Hypothalamus (tissue), 51 donors: ENCODE data around the gene GLCCI1.
A peak's percentile ranks its signal among the peaks of the same experiment; 100 is the strongest.

Experiments used
- DNase-seq, 51 donors: peaks; one replicate each; lab custom pipeline; 2025; lab: John Stamatoyannopoulos, UW

GLCCI1 gene

GRCh38 chr7:7968544-7969305 is at the start of gene GLCCI1:
TSS of gene GLCCI1 (plus strand) at chr7:7968796. CDS start at chr7:7969351, 555 bp downstream.
- DNase-seq: peak; percentile 78 to 99 (median 96)

- DNase-seq: no peak
These were observed 49.1 kb upstream of the GLCCI1 start for GRCh38 chr7:7919449-7919945.

GRCh38 chr7:7920056-7920455 is 48.5 kb upstream of the GLCCI1 start:
- no peak for DNase-seq

DNA sequence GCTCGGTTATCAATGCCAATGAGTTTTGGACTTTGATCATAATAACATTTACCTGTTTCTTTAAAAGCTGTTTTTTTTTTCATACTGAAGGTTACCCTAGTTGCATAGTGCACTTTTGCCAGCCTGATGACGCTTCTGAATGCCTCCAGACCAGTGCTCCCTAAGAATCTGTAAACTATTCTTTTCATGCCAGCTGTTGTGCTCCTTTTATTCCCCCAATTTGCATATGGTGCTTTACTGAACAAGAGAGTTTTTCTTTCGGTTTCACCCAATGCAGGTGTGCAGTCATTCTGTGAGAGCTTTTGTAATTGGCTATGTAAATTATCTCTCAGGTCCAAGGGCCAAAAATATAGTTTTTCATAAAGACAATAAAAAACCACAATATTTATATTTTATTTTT is 48.1 kb upstream of the GLCCI1 start:
- DNase-seq: no peak

- no peak for DNase-seq
These were observed 46.8 kb upstream of the GLCCI1 start for GRCh38 chr7:7921830-7922229.

GRCh38 chr7:7922684-7923385 is 45.8 kb upstream of the GLCCI1 start:
- no peak for DNase-seq

- no peak for DNase-seq
These were observed 44.8 kb upstream of the GLCCI1 start for GRCh38 chr7:7923818-7924217.

- no peak for DNase-seq
These were observed 44.3 kb upstream of the GLCCI1 start for GRCh38 chr7:7924303-7924702.

DNA sequence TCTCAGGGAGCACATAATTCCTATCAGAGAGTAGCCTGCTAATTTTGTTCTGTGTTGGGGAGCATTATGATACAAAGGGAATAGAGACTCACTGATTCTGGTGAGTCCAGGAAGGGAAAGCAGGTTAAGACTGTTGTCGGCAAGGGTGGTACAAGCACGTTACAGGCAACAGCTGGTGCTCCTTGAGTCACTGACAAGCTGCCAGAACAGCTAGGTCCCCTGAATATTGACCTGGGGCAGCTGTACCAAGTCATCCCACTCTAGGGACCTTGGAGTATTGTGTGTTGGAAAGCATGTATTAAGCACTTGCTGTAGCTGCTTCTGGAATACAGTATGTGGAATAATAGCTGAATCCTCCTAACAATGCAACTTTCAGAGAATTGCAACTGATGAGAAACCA is 37.0 kb upstream of the GLCCI1 start:
- DNase-seq: no peak

- DNase-seq: no peak
These were observed 36.0 kb upstream of the GLCCI1 start for GRCh38 chr7:7932553-7932952.

DNA sequence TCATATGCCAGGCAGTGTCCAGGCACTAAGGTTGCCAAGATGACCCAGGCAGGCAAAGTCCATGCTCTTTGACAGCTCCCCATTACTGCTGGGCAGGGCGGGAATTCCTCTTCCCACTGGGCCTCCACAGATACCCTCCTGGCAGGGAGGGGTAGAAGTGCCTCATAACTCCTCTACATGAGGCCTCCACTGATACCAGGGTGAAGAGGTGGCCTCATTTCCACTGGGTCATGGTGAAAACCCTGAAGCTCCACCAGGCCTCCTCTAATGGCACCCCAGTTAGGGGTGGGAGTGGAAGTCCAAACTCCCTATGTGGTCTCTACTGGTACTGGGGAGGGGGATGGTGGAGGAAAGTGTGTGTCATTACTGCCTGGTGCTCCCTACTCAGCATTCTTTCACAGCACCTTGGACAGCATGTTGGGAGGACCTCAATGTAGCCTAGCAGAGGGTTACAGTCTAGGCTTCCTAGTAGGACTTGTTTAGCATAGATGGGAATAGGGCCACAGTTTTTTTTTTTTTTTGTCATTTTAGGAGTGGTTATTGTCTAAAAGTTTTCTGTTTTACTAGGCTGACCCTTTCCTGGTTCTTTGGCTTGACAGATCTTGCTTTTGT is 34.6 kb upstream of the GLCCI1 start:
- no peak for DNase-seq

DNA sequence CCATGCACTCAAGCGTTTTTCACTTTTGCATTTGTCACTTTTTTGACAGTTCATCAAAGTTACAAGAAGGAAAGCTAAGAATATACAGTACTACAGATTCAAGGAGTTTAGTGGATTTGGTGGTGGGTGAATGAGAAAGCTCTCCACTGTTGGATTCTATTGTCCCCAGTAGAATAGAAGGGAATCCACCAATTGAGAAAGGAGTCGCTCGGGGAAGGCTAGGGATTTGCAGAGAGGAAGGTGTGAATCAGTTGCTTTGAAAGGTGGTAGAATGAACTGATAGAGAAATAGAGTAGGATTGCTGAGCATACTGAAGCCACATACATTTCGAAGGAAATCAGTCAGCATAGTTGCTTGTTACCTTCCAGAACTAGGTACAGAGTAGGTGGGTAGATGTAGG is 33.7 kb upstream of the GLCCI1 start:
- DNase-seq: no peak

DNA sequence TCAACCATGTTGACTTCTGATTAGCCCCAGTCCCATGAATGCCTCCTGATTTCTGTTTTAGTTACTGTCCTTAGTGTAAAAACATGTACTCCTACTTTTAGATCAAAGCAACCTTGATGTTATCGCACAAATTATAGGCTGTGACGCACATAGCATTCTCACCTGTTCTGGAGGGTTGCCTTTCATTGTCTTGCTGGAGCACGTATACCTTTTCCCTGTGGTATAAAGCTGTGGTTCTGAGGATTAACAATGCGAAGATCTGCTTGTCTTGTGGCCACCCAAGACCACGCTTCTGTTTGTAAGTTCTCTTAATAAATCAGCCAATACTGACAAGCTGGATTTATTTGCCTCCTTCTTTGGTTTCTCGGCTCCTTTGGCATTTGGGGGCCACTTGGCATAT is 30.1 kb upstream of the GLCCI1 start:
- no peak for DNase-seq

DNA sequence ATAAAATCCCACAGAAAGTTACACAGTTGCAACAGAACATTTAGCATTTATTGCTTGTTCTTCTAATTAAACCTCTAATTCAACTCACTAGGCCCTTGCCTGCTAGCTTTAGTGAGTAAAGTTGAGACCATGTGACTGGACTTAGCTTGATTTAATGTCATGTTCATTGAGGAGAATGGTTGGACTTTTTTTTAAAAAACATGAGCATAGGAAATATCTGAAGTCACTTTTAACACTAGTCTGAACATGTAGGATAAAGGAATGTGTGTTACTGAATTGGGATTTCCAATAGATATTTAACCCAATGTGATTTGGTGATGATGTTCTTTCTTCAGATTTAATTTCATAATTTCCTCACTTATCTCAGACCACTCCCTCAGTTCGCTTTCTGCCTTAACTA is 24.6 kb upstream of the GLCCI1 start:
- DNase-seq: no peak

DNA sequence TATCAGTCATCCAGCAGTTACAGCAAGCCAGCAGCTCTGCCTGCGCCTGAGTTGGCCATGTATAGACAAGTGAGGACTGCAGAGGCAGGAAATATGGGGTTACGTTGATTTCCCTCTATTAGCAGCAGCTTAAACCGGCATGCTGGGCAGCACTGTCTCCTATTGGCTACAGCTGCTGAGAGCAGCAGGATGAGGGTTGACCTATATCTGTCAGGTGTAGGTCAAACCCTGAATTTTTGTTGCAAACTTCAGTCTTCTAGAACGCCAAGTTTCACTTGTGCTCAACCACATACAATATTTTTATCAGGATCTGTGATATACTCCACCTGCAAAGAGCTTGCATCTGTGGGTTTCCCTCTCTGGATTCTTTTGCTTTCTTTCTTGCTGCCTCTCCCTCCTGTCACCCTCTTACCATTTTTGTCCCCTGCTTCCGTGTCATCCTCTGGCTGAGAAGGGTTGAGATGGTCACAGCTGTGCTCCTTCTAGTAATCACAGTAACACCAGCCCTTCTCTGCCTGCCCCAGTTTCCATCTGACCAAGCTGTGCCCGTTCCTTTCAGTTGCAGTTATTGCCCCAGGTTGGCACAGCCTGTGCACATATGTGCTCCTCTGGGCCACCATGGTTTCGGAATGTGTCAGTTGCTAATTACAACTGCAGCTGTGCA is 23.8 kb upstream of the GLCCI1 start:
- DNase-seq: peak in 1 of 51 donors; percentile 1

GRCh38 chr7:7946486-7946885 is 22.1 kb upstream of the GLCCI1 start:
- no peak for DNase-seq

- no peak for DNase-seq
These were observed 20.4 kb upstream of the GLCCI1 start for GRCh38 chr7:7948232-7948631.

DNA sequence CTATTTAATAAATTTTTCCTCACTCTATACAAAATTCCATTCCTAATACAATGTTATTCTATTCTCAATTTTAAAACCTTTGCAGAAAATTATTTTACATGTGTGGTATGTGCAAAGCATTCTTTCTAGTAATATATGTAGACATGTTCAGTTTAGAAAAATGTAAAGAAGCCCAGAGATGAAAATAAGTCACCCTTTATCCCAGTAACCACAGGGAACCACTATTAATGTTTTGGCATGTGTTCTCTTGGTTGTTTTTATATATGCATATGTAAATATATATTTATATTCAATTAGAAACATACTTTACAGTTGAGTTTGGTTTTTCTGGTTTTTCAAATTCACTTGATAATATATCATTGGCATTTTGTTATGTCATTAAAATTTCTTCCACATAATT is 14.8 kb upstream of the GLCCI1 start:
- no peak for DNase-seq

DNA sequence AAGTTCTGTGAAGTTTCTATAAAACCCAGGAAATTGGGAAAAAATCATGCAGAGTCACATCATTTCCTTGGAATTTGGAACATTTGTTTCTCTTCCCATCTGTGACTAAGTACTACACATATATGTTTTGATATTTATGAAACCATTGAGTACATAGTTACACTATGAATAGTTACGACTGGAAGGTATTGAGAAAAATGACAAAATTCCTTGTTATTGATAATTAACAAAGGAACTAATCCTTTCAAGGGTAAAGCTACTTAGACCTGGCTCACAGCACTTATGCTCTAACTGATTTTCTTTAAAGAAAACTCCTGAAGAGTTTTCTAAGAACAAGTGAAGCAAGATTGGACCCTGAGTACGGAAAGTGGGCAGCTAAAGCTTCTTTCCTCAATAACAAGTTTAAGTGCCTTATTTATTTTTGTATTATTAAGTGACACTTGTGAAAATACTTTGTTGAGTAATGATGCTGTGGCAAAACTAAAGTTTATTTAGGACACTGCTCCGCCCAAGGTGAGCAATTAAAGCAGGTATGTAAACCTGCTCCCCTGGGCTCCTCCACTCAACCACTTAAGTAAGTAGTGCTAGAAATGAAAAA is 12.0 kb upstream of the GLCCI1 start:
- no peak for DNase-seq

DNA sequence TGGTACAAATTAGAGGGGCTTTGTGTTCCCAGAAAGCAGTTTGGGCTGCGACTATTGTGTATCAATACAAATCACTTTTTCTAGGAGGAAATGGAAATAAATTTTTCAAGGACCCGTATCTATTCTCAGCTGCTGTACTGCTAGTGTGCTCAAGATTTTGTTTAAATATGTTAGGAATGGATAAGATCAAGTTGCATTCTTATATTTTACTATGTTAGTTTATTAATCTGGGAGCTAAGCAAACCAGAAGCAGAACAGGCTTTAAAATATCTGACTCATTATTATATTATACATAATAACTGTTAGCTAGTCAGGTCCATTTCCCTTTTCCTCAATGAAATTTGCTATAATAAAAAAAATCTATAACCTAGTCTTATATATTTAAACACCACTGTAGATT is 11.1 kb upstream of the GLCCI1 start:
- no peak for DNase-seq
